ENCODE data around the gene CASZ1.
A peak's percentile ranks its signal among the peaks of the same experiment; 100 is the strongest.

CASZ1 gene

DNA sequence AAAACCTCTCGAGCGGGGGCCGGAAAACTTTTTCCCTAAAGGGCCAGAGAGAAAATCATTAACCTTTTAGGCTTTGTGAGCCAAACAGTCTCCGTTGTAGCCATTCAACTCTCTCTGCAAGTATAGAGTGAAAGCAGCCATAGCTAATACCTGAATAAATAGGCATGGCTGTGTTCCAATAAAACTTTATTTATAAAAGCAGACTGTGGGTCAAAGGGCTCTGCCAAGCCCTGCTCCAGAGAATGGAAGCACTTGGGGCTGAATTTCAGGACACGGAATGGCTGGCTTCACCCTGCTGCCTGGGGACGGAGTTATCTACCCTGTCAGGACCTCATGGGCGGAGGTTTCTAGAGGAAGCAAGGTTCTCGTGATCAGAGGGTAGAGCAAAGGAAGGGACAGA is 92.7 kb downstream of the CASZ1 start:
- DNase-seq: no peak

DNA sequence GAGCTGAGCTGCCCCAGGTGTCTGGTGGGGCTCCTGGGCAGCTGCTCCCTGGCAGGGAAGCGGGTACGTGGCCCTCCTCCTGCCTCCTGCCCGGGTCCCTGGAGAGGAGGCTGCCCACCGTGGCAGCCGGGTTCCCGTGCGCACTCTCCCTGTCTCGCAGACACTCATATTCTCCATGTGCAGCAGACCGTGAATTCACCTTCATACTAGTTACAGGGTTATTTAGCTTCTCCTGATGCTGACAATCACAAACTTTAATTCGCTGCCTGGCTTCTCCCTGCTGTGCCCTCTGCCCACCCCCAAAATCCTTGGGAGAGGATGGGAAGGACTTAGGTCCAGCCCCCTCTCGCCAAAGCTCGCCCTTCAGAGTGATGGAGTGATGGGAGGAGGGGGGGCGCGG is 95.3 kb downstream of the CASZ1 start:
- DNase-seq: no peak

DNA sequence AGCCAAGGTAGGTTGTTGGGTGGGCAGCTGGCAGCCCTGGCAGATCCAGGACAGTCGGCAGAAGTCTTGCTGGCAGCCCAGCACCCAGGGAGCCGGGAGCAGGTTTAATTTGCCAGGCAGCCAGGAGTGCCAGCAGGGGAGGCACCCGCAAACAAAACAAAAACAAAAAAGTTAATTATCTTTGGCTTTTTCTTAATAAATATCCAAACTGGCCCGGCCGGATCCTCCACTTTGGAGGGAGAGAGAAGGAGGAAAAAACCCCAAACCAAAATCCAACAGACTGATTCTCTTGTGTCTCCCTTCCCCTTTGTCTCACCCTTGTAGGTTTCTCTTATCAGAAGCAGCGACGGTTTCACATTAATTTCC is 97.0 kb downstream of the CASZ1 start:
- no peak for DNase-seq

DNA sequence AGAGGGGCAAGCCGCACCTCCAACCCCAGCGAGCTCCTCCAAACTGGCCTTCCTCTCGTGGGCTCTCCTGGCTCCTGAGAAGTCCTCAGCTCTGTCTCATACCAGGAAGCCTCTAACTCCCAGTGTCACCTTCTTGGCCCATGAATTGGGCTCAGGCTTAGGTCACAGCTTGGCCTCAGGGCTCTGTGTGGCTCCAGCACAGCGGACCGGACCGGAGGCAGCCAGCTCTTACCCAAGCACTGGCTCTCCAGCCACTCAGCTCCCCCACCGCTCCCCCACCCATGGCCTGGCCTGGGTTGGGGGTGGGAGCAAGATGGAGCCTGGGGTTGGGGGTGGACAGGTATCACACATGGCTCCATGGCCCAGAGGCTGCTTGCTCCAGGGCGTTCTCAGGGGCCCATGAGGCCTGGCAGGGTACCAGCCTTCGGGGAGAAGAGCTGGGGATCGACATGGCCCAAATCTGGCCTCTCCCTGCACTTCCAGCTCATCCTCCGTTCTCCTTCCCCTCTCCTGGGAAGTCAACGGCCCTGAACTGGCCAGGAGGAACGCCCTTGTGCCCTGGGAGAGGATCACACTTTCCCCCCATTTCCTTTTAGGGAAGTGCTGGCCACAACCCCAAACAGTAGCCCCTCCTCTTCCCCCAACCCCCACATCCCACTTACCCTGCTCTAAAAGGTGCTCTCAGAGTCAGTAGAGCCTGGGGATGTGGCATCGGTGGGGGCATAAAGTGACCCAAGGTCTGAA is 97.5 kb downstream of the CASZ1 start:
- DNase-seq: no peak

DNA sequence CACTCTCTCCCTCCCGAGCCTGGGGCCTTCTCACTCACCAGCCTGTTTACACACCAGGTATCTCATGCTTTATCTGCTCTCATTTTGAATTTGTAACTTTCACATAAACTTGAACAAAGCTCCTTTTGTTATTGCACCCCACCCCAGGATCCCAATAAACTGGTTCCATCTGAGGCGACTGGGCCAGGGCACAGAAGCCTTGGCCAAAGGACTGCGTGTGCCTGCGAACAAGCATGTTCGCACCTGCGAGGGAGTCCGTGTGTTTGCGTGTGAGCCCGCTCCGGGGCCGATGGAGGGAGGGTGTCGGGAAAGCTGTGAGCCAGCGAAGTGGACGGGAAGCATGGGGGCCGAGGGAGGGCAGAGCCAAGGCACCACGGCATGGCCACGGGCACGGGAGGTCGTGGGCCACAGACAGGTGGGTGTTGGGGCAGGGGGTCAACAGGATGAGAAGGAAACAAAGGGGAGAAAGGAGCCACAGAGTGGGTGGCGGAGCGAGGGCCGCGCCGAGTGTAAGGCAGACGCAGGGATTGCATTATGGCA is 98.8 kb downstream of the CASZ1 start:
- DNase-seq: no peak

DNA sequence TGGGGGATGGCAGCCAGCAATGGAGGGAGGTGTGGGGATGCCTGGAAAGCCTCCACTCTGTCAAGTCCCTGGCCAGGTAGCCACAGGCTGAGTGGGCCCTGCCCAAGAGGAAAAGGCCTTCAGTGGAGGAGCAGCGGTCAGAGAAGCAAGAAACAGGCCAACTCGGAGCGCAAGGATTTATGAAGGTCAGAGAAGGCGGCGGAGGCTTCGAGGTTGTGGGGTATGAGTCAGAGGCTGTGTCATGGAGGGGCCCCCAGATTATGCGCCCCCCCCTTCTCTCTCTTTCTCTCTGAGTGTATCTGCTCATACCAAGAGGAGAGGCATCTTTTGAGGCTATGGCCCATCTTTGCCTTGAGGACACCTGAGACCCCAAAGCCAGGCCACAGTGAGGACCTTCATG is 99.5 kb downstream of the CASZ1 start:
- no peak for DNase-seq

DNA sequence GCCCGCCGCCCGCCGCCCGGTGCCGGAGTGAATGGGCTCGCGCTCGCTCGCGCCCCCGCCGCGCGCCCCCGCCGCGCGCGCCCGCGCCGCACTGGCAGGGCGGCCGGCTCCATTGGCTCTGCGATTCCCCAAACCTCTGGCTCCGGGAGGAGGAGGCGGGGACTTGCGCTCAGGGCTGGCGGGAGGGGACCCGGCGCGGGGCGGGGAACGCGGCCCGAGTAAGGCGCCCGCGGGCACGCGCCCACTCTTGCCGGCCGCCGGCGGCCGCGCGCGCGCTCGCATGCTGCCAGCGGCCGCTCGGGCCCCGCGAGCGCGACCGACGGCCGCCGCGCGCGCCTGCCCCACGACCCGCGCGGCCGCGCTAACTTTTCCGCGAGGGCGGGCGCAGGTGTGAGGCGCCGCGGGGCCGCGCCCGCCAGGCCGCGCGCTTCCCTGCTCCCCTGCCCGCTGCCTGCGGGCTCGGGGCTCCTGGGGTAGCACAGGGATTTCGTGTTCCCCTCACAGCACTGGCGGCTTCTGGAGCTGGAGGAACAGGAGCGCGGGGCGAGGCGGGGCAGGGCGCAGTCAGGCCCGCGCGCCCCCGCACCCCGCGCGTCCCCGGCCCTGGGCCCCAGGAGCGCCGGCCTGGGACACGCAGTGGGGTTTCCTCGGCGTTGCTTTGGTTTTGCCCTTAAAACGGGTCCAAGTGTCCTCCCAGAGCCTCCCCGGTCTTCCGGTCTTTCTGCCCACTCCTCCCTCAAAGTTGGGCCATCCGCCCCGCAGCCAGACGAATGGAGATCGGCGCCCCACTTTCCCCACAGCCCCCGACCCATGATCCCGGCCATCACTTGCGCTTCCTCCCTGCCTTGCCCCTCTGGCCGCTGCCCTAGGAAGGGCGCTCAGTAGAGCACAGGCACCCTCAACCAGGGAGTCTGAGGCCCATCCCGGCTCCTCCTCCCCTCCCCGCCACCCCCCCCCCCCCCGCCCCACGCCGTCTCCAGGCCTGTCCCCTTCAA is 101.5 kb downstream of the CASZ1 start:
- DNase-seq: peak; percentile 76

DNA sequence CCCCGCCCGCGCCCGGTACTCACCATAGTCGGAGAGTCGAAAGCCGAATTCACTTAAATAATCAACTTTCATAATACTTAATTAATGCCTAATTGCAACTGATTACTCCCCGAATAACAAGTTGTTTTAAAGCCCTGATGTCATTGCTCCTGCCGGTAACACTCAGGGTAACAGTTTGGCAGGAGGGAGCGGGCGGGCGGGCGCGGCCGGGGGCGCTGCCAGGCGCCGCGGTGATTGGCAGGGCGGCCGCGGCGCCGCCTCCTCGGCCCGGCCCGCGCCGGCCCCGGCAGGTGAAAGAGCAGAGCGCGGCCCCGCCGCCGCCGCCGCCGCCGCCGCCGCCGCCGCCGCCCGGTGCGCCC is 102.2 kb downstream of the CASZ1 start:
- peak; percentile 64 for DNase-seq

DNA sequence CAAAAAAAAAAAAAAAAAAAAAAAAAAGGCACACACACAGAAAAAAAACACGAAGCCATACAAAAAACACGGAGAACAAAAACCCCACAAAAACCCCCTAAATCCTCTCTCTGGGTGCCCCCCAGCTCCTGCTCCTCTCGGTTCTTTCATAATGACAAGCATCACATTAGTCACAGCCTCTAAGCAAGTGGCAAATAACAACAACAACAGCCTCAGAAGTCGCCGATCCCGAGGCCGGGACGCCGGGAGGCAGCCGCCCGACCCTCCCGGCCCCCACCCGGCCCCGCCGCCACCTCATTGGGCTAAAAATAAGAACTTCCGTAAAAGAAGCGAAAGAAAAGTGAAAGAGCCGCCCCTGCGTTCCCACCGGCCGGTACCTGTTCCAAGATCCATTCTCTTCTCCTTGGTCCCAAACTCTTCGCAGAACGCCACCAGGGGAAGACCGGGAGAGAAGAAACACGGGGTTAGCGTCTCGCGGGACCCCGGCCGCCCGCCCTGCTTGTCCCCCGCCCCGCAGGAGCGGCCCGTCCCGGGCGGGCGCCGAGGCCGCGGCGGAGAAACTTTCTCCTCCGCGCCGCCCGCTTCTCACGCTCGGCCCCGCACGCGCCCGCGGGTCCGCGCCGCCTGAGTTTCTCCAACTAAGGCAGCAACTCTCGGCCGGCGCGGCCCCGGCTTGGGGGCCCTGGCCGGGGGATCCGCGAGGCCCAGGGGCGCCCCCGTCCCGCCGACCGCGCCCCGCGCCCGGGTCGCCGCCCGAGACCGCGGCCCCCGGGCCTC is 102.8 kb downstream of the CASZ1 start:
- no peak for DNase-seq

DNA sequence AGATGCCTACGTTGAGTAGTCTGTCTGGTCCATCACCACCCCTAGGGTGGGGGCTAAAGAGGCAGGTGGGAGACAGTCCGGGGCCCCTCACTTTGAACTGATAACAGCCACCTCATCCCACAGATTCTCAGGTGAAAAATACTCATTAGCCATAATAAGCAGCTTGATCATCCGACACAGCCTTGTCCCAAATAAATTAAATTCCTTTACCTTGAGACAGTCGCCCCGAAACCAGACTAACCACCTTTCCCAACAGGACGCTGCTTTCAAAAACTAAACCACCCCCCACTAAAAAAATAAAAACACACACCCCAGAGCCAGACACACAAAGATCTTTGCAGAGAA is 103.3 kb downstream of the CASZ1 start:
- DNase-seq: no peak

DNA sequence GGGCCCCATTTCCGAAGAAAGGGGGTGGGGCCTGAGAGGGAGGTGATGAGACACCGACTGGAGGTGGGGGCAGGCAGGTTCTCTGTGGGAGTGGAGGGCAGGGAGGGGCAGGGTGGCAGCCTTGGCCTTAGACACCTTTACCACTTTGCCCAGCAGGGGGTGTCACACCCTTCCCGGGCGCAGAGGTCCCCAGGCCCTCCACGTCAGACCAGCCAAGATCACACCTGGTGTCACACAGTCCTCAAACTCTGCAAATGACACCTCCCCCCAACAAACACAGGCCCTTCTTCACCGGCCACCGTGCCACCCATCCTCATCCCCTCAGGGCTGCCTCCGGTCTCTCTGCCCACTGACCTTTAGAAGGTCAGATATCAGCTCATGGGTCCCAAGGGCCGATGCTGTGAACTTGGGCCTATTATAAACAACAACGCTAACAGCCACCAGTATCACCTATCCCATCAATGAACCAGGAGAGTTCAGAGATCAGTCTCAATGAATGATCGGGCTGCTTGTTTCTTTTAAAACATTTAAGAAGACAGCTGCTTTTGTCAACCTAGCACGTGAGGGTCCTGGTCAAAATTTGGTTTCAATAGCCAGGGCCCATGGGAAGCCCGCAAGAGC is 103.9 kb downstream of the CASZ1 start:
- DNase-seq: peak; percentile 65

DNA sequence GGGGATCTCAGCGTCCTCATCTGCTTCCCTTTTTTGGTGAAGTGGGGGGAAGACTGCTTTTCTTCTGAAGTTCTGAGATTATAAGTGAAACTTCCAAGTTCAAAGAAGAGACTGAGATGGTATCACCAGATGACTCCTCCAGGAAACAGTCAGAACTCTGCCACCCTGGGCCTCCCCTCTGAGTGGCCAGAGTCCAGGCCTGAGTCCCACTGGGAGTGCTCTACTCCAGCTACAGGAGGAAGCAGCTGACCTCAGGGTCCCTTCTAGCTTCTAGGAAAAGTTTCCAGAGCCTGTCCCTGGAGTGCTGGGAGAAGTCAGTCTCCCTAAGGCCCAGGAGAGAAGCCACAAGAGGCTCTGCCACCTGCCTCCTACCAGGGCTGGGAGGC is 104.7 kb downstream of the CASZ1 start:
- no peak for DNase-seq

DNA sequence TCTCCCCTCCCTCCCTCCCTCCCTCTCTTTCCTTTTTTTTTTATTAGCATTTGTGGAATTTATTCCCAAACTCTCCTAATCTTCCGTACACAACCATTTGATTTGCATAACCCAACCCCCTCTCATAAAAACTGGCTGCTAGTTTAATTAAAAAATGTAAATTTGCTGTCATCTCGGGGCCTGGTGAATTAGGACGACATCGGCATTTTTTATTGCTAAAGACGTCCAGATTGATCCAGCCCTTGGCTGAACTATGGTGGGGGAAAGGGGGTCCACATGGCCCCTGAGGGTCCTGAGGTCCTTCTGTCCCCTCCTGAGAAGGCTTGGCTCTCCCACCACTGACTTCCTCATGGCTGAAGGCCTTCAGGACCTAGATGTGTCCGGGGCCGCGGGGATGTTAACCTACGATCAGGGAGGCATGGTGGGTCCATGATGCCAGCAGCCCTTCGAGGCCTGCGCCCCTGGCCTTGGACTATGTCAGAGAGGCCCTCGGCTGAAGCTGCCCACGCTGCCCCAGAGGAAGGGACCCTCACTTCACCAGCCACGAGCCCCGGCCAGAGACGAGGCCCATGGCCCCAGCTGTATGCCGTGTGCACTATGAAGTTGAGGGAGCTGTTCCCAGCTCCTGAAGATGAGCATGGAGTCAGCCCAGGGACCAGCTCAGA is 105.2 kb downstream of the CASZ1 start:
- no peak for DNase-seq

DNA sequence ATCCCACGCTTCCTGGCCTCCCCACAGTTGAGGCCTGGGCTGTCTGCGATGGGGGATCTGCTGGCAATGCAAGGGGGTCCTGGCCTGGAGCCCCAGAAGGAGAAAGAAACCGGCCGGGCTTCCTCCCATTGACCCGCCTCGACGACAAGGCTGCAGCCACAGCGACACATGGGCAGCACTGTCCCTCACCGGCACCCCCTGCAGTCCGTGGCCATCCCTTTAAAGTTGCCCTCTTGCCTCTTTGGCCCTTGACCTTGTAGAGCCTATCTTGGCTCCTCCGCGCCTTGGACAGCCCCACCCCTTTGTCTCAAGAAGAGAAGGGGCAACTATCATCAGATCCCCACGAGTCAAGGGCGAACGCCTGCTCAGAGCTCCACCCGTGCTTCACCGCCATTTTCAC is 106.0 kb downstream of the CASZ1 start:
- DNase-seq: no peak

DNA sequence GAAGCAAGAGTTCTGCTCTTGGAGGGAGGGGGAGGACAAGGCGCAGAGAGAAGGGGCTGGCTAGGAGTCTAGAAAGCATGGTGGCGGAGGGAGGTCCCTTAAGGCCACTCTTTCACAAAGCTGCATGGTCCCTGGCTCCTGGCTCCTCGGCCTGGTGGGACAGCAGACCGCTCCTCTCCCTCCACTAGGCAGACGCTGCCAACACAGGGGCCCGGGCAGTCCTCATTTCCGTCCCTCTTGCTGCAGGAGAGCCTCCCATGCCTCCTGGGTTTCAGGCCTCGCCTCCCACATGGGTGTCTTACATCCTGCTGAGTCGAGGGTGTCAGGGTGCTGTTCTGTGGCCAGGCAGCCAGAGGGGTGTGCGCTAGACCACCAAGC is 108.0 kb downstream of the CASZ1 start:
- no peak for DNase-seq

DNA sequence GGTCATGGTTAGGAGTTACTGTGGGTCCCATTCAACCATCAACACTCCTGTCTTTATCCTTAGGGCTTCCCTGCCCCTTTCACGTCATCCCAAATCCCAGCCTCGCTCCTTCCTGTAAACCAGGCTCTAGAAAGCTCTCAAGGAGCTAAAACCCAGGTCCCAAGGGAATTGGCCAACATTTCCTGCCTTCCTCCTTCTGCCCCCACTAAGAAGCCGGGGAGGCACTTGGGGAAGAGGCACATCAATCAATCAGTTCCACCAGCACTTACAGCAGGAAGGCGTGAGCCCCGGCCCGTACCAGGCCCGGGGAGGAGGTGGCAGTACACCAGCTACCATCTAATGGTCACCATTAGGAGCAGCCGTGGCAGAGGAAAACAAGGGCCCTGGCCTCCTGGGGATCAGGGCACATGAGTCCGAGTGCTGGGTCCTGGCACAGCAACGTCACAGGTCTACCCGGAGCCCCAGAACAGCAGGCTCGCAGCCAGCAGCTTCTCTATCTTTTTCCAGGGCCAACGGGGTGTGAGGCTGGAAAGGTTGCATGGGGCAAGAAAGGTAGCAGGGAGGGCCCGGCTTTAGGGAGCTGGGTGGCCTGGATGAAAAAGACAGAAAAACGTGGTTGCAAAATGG is 108.6 kb downstream of the CASZ1 start:
- DNase-seq: no peak

DNA sequence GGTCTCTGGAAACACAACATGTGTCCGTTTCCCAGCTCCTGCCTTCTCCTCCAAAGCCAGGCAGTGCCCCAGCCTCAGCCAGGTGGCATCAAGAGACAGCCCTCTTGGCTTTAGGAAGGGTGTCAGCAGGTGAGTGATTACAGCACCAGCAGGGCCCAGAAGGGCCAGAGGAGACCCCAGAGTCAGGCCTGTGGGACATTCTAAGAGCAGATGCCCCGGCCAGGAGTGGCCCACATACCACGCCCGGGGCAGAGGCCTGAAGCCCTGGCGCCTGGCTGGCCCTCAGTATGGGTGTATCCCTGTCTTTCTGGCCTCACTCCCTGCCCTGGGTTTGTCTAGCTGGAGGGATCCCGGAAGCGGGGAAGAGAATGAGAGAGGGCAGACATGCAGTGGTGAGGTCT is 109.2 kb downstream of the CASZ1 start:
- peak; percentile 60 for DNase-seq

DNA sequence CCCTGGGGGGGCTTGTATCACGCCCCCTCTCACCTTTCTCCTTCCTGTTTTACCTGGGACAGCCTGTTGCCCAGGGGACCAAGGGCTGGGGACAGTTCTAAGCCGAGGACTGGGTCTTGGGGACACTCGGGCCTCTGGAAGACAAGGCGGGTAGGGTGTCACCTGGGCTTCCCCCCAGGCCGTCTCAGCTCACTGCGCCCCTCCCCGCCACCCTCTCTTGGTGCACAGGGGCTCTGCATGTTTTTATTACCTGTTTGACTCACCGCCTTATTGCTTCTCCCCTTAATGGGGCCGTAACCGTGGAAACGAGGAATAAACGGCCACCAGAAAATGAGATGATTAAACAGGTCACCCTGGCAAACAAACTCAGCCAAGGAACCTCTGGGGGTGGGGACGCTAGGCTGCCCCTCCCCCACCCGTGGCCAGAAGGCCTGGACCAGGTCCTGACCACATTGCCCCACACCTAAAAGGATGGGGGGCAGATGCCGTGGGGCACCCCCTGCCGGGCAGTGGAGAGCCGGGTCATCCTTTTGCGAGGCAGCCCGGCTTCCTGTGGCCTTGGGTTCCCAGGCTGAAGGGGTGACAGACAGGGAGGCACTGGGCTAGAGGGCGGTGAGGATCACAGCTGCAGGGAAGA is 109.9 kb downstream of the CASZ1 start:
- DNase-seq: peak; percentile 72

DNA sequence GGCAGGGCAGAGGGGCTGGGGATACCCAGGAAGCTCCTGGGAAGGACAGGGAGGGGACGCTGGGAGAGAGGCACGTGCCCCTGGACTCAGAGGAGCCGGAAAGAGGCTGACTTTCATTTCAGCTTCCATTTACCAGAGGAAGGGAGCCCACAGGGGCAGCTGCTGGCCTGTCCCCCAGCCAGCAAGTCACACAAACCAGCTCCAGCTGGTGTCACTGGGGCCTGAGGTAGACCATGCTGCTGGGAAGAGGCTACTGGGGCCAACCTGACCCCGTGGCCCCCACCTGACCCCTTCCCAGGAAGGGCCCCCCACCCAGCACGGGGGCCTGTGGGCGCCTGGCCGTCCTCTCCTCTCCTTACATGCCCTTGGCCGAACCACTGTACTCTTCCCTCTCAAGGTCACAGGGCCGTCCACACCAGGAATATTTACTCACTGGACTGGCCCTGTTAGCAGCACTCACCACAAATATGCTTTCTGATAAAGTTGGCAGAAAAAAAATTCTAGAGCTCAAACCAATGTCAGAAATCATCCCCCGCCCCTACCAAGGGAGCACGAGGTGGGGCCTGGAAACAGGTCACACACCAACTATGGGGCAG is 110.5 kb downstream of the CASZ1 start:
- DNase-seq: no peak

DNA sequence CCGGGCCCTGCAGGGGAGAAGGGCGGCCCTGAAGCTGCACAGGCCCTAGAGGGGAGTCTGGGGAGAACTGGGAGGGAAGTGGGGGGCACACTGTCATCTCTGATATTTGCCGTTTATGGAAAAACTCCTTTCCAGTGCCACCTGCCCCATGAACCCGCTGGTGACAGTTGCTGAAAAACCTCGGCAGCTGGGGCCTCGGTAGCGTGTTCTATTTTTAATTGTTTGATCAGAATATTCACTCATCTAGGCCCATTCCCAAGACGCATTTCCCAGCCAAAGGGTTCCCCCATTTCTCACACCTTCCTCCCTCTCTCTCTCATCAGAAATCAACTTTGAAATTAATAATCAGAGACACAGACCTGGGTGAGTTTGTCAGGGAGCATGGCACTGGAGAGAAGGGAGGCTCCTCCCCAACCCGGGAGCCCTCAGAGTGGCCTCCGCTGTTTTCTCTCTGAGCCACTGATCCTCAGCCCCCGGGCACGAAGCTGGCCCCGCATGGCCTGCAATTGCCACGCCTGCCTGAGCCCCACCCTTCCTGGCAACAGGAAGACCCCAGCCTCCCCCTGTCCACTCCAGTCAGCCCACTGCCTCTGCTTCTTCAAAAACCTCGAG is 111.1 kb downstream of the CASZ1 start:
- DNase-seq: no peak

DNA sequence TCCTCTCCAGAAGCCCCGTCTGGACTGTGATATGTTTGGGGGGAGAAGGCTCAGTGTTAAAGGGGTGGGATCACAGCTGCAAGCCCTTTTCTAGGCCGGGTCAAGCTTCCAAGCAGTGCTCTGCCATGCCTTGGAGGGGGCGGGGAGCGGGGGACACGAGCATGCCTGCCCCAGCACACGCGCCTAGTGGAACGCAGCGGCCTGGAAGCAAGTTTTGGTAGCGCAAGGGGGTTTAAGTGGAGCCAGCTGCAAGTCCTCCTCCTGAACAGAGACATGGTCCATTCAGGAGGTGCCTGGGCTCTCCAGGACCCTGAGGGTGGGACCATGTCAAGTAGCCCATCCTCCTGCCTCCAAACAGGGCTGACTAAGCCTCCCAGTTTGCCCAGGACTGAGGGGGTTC is 112.2 kb downstream of the CASZ1 start:
- DNase-seq: no peak
